IMR-90 (cell line): Measurements from ENCODE around the gene VEPH1. TPM values are rescaled to one million over a fixed set of nuclear protein-coding genes. Genes with fewer than 3 reads are reported as not detected.

Experiments
- ATAC-seq: fragments of 200-7000 bp; cut with Tn5 transposase; 2 replicates; pipeline ENCODE4 v1.9.1; 2020; ENCODE audit warnings: low read depth, mild to moderate bottlenecking, moderate library complexity
- BruUV-seq: library from RNA; stranded (reverse); fragments of 400-500 nt; replicated peaks from 2 replicates; lab custom pipeline; 2021; lab: Mats Ljungman, UMichigan
- CTCF ChIA-PET: fragments of 300-600 bp; formaldehyde crosslinking; extraction: SDS; loops from one replicate; lab custom pipeline; 2021; ENCODE audit warnings: antibody characterized with exemption; lab: Yijun Ruan, JAX
- POLR2A ChIA-PET: fragments of 300-600 bp; sonication (Branson Sonifier 250); formaldehyde crosslinking; loops from one replicate; lab custom pipeline; 2022; ENCODE audit warnings: antibody characterized with exemption; ENCODE audit not compliant: unreplicated experiment; lab: Charles Lee
- DNase-seq: peaks from one replicate; pipeline ENCODE4 v3.0.0; 2013
- H2AFZ ChIP-seq: replicated peaks from 2 replicates; pipeline ENCODE3; 2013; ENCODE audit warnings: low read length, mild to moderate bottlenecking; ENCODE audit not compliant: poor library complexity
- H2AK5ac ChIP-seq: 2 replicates; pipeline ENCODE4 v1.6.1; 2013; ENCODE audit warnings: low read depth, low read length, inconsistent platforms
- H2AK9ac ChIP-seq: replicated peaks from 2 replicates; pipeline ENCODE3; 2013; ENCODE audit warnings: mild to moderate bottlenecking, low read depth, low read length, moderate library complexity; ENCODE audit not compliant: poor library complexity
- H2BK120ac ChIP-seq: 2 replicates; pipeline ENCODE4 v1.6.1; 2013; ENCODE audit warnings: low read depth, low read length, inconsistent platforms
- H2BK15ac ChIP-seq: 3 replicates; pipeline ENCODE4 v1.6.1; 2013; ENCODE audit warnings: low read depth, low read length, inconsistent platforms
- H2BK20ac ChIP-seq: 2 replicates; pipeline ENCODE4 v1.6.1; 2013; ENCODE audit warnings: low read depth, mild to moderate bottlenecking, inconsistent platforms, low read length, moderate library complexity
- H2BK5ac ChIP-seq: 2 replicates; pipeline ENCODE4 v1.6.1; 2013; ENCODE audit warnings: mild to moderate bottlenecking, low read depth, low read length, inconsistent platforms; ENCODE audit not compliant: poor library complexity, severe bottlenecking
- H3K14ac ChIP-seq: replicated peaks from 2 replicates; pipeline ENCODE4 v1.6.1; 2013; ENCODE audit warnings: low read depth, low read length, inconsistent platforms
- H3K18ac ChIP-seq: 2 replicates; pipeline ENCODE4 v1.6.1; 2013; ENCODE audit warnings: low read depth, low read length, control low read depth
- H3K23ac ChIP-seq: 2 replicates; pipeline ENCODE4 v1.6.1; 2013; ENCODE audit warnings: low read depth, low read length, inconsistent platforms
- H3K27ac ChIP-seq: 2 replicates; pipeline ENCODE4 v1.5.1; 2013; ENCODE audit warnings: mild to moderate bottlenecking, control low read depth, low read length; ENCODE audit not compliant: insufficient read depth
- H3K27me3 ChIP-seq: 2 replicates; pipeline ENCODE4 v1.6.1; 2013; ENCODE audit warnings: low read length; ENCODE audit not compliant: control insufficient read depth, insufficient read depth
- H3K36me3 ChIP-seq: 2 replicates; pipeline ENCODE4 v1.6.1; 2013; ENCODE audit warnings: low read length, mixed read lengths; ENCODE audit not compliant: control insufficient read depth, insufficient read depth
- H3K4ac ChIP-seq: 2 replicates; pipeline ENCODE4 v1.6.1; 2013; ENCODE audit warnings: low read depth, low read length, inconsistent platforms
- H3K4me1 ChIP-seq: 2 replicates; pipeline ENCODE4 v1.6.1; 2013; ENCODE audit warnings: low read length, mixed read lengths; ENCODE audit not compliant: control insufficient read depth, insufficient read depth
- H3K4me2 ChIP-seq: 2 replicates; pipeline ENCODE4 v1.6.1; 2013; ENCODE audit warnings: low read depth, mild to moderate bottlenecking, control low read depth, low read length, moderate library complexity
- H3K4me3 ChIP-seq: 2 replicates; pipeline ENCODE4 v1.5.1; 2013; ENCODE audit warnings: low read depth, mild to moderate bottlenecking, control low read depth, low read length, moderate library complexity; ENCODE audit not compliant: insufficient read depth
- H3K56ac ChIP-seq: 2 replicates; pipeline ENCODE4 v1.6.1; 2013; ENCODE audit warnings: low read length, inconsistent platforms; ENCODE audit not compliant: insufficient read depth; ENCODE audit errors: extremely low read depth
- H3K79me1 ChIP-seq, 2 experiments: 2 replicates each; pipeline ENCODE4 v1.6.1; 2013; ENCODE audit warnings: low read length in 2 of 2, inconsistent platforms in 1 of 2, low read depth in 1 of 2
- H3K9ac ChIP-seq: 2 replicates; pipeline ENCODE4 v1.6.1; 2013; ENCODE audit warnings: low read depth, low read length, control low read depth
- H3K9me1 ChIP-seq: 2 replicates; pipeline ENCODE4 v1.6.1; 2013; ENCODE audit warnings: low read length, inconsistent platforms; ENCODE audit not compliant: insufficient read depth
- H3K9me3 ChIP-seq: 2 replicates; pipeline ENCODE4 v1.6.1; 2013; ENCODE audit warnings: low read length; ENCODE audit not compliant: control insufficient read depth, insufficient read depth
- H4K20me1 ChIP-seq: 2 replicates; pipeline ENCODE4 v1.6.1; 2013; ENCODE audit warnings: low read length, inconsistent platforms; ENCODE audit not compliant: insufficient read depth
- H4K5ac ChIP-seq: 2 replicates; pipeline ENCODE4 v1.6.1; 2013; ENCODE audit warnings: mild to moderate bottlenecking, low read depth, low read length, control low read depth
- H4K8ac ChIP-seq, 2 experiments: 2 replicates each; pipeline ENCODE4 v1.6.1; 2013; ENCODE audit warnings: low read depth in 2 of 2, low read length in 2 of 2, control low read depth in 1 of 2, inconsistent platforms in 1 of 2
- H4K91ac ChIP-seq: 2 replicates; pipeline ENCODE4 v1.6.1; 2013; ENCODE audit warnings: low read depth, low read length, inconsistent platforms; ENCODE audit not compliant: insufficient read depth
- BHLHE40 ChIP-seq: fragments of 150-350 bp; IDR thresholded peaks from 2 replicates; pipeline ENCODE4 v1.6.1; 2016; ENCODE audit warnings: mild to moderate bottlenecking, low read depth, low read length
- CEBPB ChIP-seq: IDR thresholded peaks from 2 replicates; pipeline ENCODE4 v1.6.1; 2012; ENCODE audit warnings: low read depth, low read length, improper control_type of control experiment
- MAFK ChIP-seq: IDR thresholded peaks from 2 replicates; pipeline ENCODE4 v1.6.1; 2012; ENCODE audit warnings: low read depth, low read length, improper control_type of control experiment
- MAZ ChIP-seq: IDR thresholded peaks from 2 replicates; pipeline ENCODE4 v1.6.1; 2012; ENCODE audit warnings: low read depth, mild to moderate bottlenecking, low read length, improper control_type of control experiment, moderate library complexity, borderline replicate concordance
- MXI1 ChIP-seq: IDR thresholded peaks from 2 replicates; pipeline ENCODE4 v1.6.1; 2012; ENCODE audit warnings: low read depth, mild to moderate bottlenecking, low read length, moderate library complexity, borderline replicate concordance
- NFE2L2 ChIP-seq: fragments of 150-350 bp; IDR thresholded peaks from 2 replicates; pipeline ENCODE4 v1.6.1; 2016; ENCODE audit warnings: low read depth, mild to moderate bottlenecking, low read length
- POLR2A ChIP-seq: IDR thresholded peaks from 2 replicates; pipeline ENCODE4 v1.6.1; 2012; ENCODE audit warnings: mild to moderate bottlenecking, low read depth, low read length
- RAD21 ChIP-seq: IDR thresholded peaks from 2 replicates; pipeline ENCODE4 v1.6.1; 2012; ENCODE audit warnings: low read length, improper control_type of control experiment
- RCOR1 ChIP-seq: IDR thresholded peaks from 2 replicates; pipeline ENCODE4 v1.6.1; 2012; ENCODE audit warnings: mild to moderate bottlenecking, low read length, improper control_type of control experiment; ENCODE audit not compliant: insufficient replicate concordance
- WGBS, 2 experiments: methylation state at CpG; one replicate each; pipeline versions ENCODE4 v1.1.5 to v1.1.7; 2013; ENCODE audit warnings: missing lambda C conversion rate in 2 of 2; ENCODE audit not compliant: insufficient read length in 1 of 2; ENCODE audit errors: extremely low coverage in 2 of 2; 5-methylcytosine and 5-hydroxymethylcytosine counted together
- dilution Hi-C: fragments of 300-500 bp; cut with HindIII; formaldehyde crosslinking; loops from one replicate; pipeline ENCODE4 v1.14.3; 2018; ENCODE audit warnings: low sequenced_read_pairs; ENCODE audit not compliant: unreplicated experiment
- in situ Hi-C: fragments of 300-500 bp; cut with MboI; formaldehyde crosslinking; loops from 3 replicates; pipeline ENCODE4 v1.14.3; 2019; ENCODE audit warnings: low sequenced_read_pairs, inconsistent platforms, mixed read lengths
- intact Hi-C: fragments of 100-400 bp; cut with micrococcal nuclease; formaldehyde crosslinking; loops from 2 replicates; pipeline ENCODE4 v1.10.0; 2022
- polyA plus RNA-seq, 3 experiments: library from polyadenylated mRNA; depleted of rRNA; stranded (reverse); fragments of >200 nt; gene quantifications; 2 replicates each; pipeline ENCODE4 v1.2.3, GENCODE V29; 2012; ENCODE audit warnings: low replicate concordance in 1 of 3
- total RNA-seq: library from RNA; depleted of rRNA; stranded (reverse); fragments of >200 nt; gene quantifications from 2 replicates; pipeline ENCODE4 v1.2.3, GENCODE V29; 2012
- TF ChIP-seq, protein P1 (sequence below): fragments of 150-350 bp; IDR thresholded peaks from 2 replicates; pipeline ENCODE4 v1.6.1; 2017; ENCODE audit warnings: mild to moderate bottlenecking, antibody characterized with exemption, low read length, low read depth
- TF ChIP-seq, protein P2 (sequence below): conservative IDR thresholded peaks from 2 replicates; pipeline ENCODE4 v1.5.1; 2012; ENCODE audit warnings: mild to moderate bottlenecking, low read depth, low read length, improper control_type of control experiment

Gene VEPH1
- total and polyA plus RNA-seq, 2 of the 4 experiments (the other 2 are of a cell fraction): 30.5 to 130 TPM

GRCh38 chr3:157463816-157464215 lies 39.4 kb downstream of the VEPH1 start:
- Histone ChIP-seq H2BK5ac (peak overlapping the region; percentile 88), H3K9me3 (no peaks in the 10 kb centered on the region), H3K27ac (peak overlapping the region; percentile 84; the same call in 1 of the 2 replicates), H3K36me3 (no peaks in the 10 kb centered on the region), H2BK120ac (peak overlapping the region; percentile 86), H2BK15ac (peak overlapping the region; percentile 94; the same call in 2 of the 3 replicates), H3K79me1 (peaks cover 3 to 14% of the 10 kb centered on the region in 2 experiments; a peak in 3 of 4 replicates), H3K18ac (peak overlapping the region; percentile 80), H4K8ac (peak overlapping the region; percentile 55 to 86), H2AK5ac (peak overlapping the region; percentile 84; the same call in 1 of the 2 replicates), H3K56ac (peak overlapping the region; percentile 54; the same call in 1 of the 2 replicates), H3K23ac (peak overlapping the region; percentile 58), H2AK9ac (peak overlapping the region; percentile 84), H4K20me1 (no peaks in the 10 kb centered on the region), H3K14ac (peak overlapping the region; percentile 84), H2BK20ac (peak overlapping the region; percentile 97), H2AFZ (no peak overlapping the region), H4K91ac (peak overlapping the region; percentile 92), H3K4me2 (peak overlapping the region; percentile 32; the same call in 1 of the 2 replicates), H3K4ac (peak overlapping the region; percentile 83), H3K9ac (no peak overlapping the region), H3K9me1 (peaks cover 20% of the 10 kb centered on the region), H3K4me1 (peaks cover 31% of the 10 kb centered on the region), H4K5ac (peak overlapping the region; percentile 54), H3K27me3 (no peaks in the 10 kb centered on the region), H3K4me3 (no peak overlapping the region)
- WGBS, 2 experiments: no CpG with 5 or more reads among the region's 1 CpG
- intact Hi-C loops (no loop called here), dilution Hi-C loops (no loop called here), in situ Hi-C loops (no loop called here)
- DNase-seq (peak; percentile 46), ATAC-seq (peak; percentile 6)
- TF ChIP-seq BHLHE40 (no peak), POLR2A (no peak), RCOR1 (no peak), NFE2L2 (no peak), MXI1 (no peak), MAZ (no peak), MAFK (no peak), CEBPB (no peak), RAD21 (no peak)
- TF ChIP-seq, protein P1, sequence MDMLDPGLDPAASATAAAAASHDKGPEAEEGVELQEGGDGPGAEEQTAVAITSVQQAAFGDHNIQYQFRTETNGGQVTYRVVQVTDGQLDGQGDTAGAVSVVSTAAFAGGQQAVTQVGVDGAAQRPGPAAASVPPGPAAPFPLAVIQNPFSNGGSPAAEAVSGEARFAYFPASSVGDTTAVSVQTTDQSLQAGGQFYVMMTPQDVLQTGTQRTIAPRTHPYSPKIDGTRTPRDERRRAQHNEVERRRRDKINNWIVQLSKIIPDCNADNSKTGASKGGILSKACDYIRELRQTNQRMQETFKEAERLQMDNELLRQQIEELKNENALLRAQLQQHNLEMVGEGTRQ: no peak
- TF ChIP-seq, protein P2, sequence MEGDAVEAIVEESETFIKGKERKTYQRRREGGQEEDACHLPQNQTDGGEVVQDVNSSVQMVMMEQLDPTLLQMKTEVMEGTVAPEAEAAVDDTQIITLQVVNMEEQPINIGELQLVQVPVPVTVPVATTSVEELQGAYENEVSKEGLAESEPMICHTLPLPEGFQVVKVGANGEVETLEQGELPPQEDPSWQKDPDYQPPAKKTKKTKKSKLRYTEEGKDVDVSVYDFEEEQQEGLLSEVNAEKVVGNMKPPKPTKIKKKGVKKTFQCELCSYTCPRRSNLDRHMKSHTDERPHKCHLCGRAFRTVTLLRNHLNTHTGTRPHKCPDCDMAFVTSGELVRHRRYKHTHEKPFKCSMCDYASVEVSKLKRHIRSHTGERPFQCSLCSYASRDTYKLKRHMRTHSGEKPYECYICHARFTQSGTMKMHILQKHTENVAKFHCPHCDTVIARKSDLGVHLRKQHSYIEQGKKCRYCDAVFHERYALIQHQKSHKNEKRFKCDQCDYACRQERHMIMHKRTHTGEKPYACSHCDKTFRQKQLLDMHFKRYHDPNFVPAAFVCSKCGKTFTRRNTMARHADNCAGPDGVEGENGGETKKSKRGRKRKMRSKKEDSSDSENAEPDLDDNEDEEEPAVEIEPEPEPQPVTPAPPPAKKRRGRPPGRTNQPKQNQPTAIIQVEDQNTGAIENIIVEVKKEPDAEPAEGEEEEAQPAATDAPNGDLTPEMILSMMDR: no peak
- CTCF ChIA-PET: no interaction called here
- POLR2A ChIA-PET: interaction anchor here (2.0 kb wide), 1 partner anchor 26 kb away, joined by 6 read pairs; no protein-coding TSS in a partner anchor
- BruUV-seq: no TSS peak
